CD4-positive, alpha-beta T cell treated with Interleukin-12 subunit alpha and Interleukin-12 subunit beta, for 1 hour (primary cell): Measurements from ENCODE around the gene RASA2.

Experiments
- DNase-seq: peaks from one replicate; pipeline ENCODE4 v3.0.0-alpha.2; 2020

Gene RASA2

DNA sequence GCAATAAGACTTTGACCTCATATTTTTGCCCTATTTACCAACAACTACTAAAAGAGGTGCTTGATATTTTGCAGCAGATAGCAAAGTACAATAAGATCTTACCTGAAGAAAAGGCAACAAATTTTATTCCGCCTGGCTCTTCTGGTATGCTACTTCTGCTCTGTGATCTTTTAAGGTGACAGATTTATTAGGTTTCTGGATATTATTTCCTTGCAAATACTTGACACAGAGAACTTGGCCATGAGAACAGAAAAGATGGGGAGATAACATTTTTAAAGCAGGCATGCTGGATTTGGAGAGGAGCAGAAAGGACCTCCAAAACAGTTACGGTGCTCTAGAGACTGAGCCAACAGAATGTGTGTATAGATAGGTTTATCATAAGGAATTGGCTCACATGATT, 164.6 kb downstream of the RASA2 start:
- no peak for DNase-seq

- DNase-seq, result no peak
Measured at GRCh38 chr3:141652349-141652748, 165.5 kb downstream of the RASA2 start.

DNA sequence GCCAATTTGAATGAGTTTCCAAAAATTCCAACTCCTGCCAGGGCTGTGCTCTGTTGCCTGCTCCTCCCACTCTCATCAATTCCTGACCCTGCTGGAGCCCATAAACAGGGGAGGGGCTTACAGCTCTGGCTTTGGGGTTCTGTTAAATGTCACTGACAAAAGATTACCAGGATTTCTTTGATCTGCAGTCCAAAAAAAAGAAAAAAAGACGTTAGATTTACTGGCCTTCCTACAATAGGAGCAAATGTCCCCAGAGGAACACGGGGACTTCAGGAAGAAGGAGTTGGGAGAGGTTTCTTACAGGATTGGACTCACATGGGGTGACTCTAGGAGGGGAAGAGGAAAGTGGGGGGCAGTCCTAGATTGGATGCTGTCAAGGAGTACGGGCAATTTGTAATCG, 167.0 kb downstream of the RASA2 start:
- DNase-seq, result no peak

- DNase-seq, result no peak
Measured at GRCh38 chr3:141655801-141656200, 169.0 kb downstream of the RASA2 start.

- no peak for DNase-seq
Measured at GRCh38 chr3:141656771-141657170, 169.9 kb downstream of the RASA2 start.

DNA sequence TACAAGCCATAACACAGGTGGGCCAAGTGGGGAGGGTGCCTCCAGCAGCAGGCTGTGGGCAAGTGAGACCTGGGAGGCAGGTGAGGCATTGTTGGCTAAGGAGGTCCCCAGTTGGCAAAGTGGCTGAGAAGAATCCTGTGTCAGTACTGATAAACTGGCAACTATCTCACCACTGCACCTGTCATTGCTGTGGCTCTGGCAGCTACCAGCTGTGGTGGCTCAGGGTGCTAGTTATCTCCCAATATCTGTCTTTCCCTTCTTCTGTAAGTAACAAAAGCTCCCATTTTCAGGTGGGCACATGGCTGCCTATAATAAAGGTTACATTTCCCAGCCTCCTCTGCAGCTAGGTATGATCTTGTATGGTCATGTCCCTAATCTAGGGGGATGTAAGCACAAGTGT, 170.7 kb downstream of the RASA2 start:
- DNase-seq, result no peak

DNA sequence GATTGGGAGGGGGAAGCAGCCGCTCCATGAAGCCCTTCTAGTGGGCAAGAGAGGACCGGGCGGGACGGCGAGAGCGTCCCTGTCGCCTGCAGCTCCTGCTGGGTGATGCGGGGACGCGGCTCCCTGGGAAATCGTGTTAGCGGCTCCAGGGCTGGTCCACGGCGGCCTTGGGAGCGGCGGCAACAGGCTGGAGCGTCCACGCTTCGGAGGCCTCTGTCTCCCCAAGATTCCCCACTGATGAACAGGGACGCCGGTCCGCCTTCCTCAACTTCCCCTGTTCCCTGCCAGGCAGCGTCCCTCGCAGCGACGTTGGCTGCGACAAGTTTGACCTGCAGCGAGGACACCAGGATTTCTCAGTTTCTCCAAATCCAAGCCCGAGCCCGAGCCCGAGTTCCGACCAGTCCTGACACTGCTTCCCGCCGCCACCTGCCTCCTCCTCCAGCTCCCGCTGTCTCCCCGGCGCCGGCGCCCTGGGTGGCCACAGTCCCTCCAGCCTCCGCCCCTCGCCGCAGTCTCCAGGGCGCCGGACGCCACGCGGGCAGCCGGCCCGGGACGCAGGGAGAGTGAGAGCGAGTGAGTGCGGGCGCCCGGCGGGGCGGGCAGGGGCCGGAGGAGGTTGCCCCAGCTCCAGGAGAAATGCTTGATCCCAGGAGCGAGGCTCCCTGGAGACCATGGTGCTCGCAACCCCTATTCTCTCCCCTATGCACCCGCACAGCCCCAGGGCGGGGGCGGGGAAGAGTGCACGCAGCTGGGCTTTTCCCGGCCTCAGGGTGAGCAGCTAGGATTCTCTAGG, 173.2 kb downstream of the RASA2 start:
- DNase-seq, result no peak

DNA sequence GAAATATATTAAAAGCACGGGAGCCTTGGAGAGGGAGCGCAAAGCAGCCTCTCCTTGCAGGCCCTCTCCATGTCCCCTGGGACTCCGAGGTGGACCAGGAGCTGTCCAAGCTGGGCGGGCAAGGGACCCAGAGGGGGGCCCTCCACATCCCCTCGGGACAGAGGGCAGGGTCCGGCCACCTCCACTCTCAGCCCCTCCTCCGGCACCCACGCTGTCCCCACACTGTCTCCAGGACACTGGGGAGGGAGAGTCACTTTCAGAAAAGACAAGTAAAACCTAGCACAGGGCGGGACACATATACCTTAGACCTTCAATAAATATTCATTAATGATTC, 173.8 kb downstream of the RASA2 start:
- DNase-seq, result no peak

GRCh38 chr3:141661229-141662196, 174.7 kb downstream of the RASA2 start:
- DNase-seq, result no peak

GRCh38 chr3:141663993-141664392, 177.2 kb downstream of the RASA2 start:
- DNase-seq, result no peak
